Skeletal muscle tissue (tissue), 4 donors: ENCODE measurements around the gene GEN1. TPM values are rescaled to one million over a fixed set of nuclear protein-coding genes. Genes with fewer than 3 reads are reported as not detected.

ENCODE experiments used
- H3K27ac ChIP-seq: one replicate; pipeline ENCODE4 v1.7.0; 2013; ENCODE audit warnings: mild to moderate bottlenecking, low read depth, low read length, inconsistent platforms
- H3K27me3 ChIP-seq, 3 donors: one replicate each; pipeline ENCODE4 v1.7.0; 2013; ENCODE audit warnings: low read length in 3 of 3; ENCODE audit not compliant: control insufficient read depth in 3 of 3, insufficient read depth in 3 of 3
- H3K36me3 ChIP-seq, 3 donors: one replicate each; pipeline ENCODE4 v1.7.0; 2013; ENCODE audit warnings: low read length in 3 of 3; ENCODE audit not compliant: control insufficient read depth in 3 of 3, insufficient read depth in 3 of 3
- H3K4me1 ChIP-seq, 3 donors: one replicate each; pipeline ENCODE4 v1.7.0; 2013; ENCODE audit warnings: low read length in 3 of 3, mild to moderate bottlenecking in 3 of 3; ENCODE audit not compliant: control insufficient read depth in 3 of 3, insufficient read depth in 3 of 3
- H3K4me3 ChIP-seq, 3 donors: one replicate each; pipeline ENCODE4 v1.7.0; 2013; ENCODE audit warnings: low read length in 3 of 3
- H3K9ac ChIP-seq, 3 donors: one replicate each; pipeline ENCODE4 v1.7.0; 2013; ENCODE audit warnings: low read length in 3 of 3, mild to moderate bottlenecking in 3 of 3, moderate library complexity in 2 of 3, low read depth in 1 of 3
- H3K9me3 ChIP-seq, 3 donors: one replicate each; pipeline ENCODE4 v1.7.0; 2013; ENCODE audit warnings: low read length in 3 of 3; ENCODE audit not compliant: control insufficient read depth in 3 of 3
- total RNA-seq: library from RNA; depleted of rRNA; stranded (reverse); fragments of >200 nt; gene quantifications from one replicate; pipeline ENCODE4 v1.2.3, GENCODE V29; 2014
- donor health status: Osteomylitis.

The GEN1 gene
- 11.0 TPM for total RNA-seq

GRCh38 chr2:17753803-17754663 is at the start of gene GEN1, which contains the start of gene SMC6:
TSS of gene GEN1 (plus strand) at chr2:17754138. CDS start at chr2:17759944, 5,806 bp downstream.
TSS of gene SMC6 (minus strand) at chr2:17753810. CDS start at chr2:17745946, 7,864 bp downstream.
- Histone ChIP-seq H3K27me3 (no peaks in the 10 kb centered on the region), H3K27ac (peak within 1 kb of the TSS; percentile 94), H3K4me1 (peaks cover 8 to 22% (median 14%) of the 10 kb centered on the region in 3 donors), H3K9ac (peak within 1 kb of the TSS; percentile 88 to 97 (median 88)), H3K4me3 (peak within 1 kb of the TSS; percentile 83 to 93 (median 88)), H3K9me3 (no peaks in the 10 kb centered on the region), H3K36me3 (no peaks in the 10 kb centered on the region)

GRCh38 chr2:17706845-17707244 is 47.1 kb upstream of the GEN1 start:
- Histone ChIP-seq H3K36me3 (peaks cover 14 to 30% (median 28%) of the 10 kb centered on the region in 3 donors), H3K4me3 (no peak overlapping the region), H3K9ac (no peak overlapping the region), H3K27ac (no peak overlapping the region), H3K4me1 (peaks cover 0 to 3% (median 2%) of the 10 kb centered on the region in 3 donors), H3K27me3 (no peaks in the 10 kb centered on the region), H3K9me3 (no peaks in the 10 kb centered on the region)

- H3K27me3 ChIP-seq = no peaks in the 10 kb centered on the region
- H3K9ac ChIP-seq = no peak overlapping the region
- no peaks in the 10 kb centered on the region for H3K9me3 ChIP-seq
- H3K4me3 ChIP-seq = no peak overlapping the region
- H3K36me3 ChIP-seq = peaks cover 18 to 43% (median 32%) of the 10 kb centered on the region in 3 donors
- H3K4me1 ChIP-seq = peaks cover 0 to 3% (median 2%) of the 10 kb centered on the region in 3 donors
- H3K27ac ChIP-seq = no peak overlapping the region
Measured at GRCh38 chr2:17708501-17708900, 45.4 kb upstream of the GEN1 start.

- peaks cover 19 to 53% (median 43%) of the 10 kb centered on the region in 3 donors for H3K36me3 ChIP-seq
- peaks cover 0 to 3% (median 2%) of the 10 kb centered on the region in 3 donors for H3K4me1 ChIP-seq
- no peaks in the 10 kb centered on the region for H3K27me3 ChIP-seq
- no peak overlapping the region for H3K4me3 ChIP-seq
- H3K9me3 ChIP-seq = no peaks in the 10 kb centered on the region
- H3K9ac ChIP-seq = no peak overlapping the region
- no peak overlapping the region for H3K27ac ChIP-seq
Measured at GRCh38 chr2:17709897-17710296, 44.0 kb upstream of the GEN1 start.

GRCh38 chr2:17710547-17711248 is 43.2 kb upstream of the GEN1 start:
- Histone ChIP-seq H3K27me3 (no peaks in the 10 kb centered on the region), H3K9ac (no peak overlapping the region), H3K4me1 (peaks cover 0 to 3% (median 2%) of the 10 kb centered on the region in 3 donors), H3K4me3 (no peak overlapping the region), H3K9me3 (no peaks in the 10 kb centered on the region), H3K27ac (no peak overlapping the region), H3K36me3 (peaks cover 16 to 54% (median 43%) of the 10 kb centered on the region in 3 donors)

GRCh38 chr2:17713291-17713690 is 40.6 kb upstream of the GEN1 start:
- no peak overlapping the region for H3K4me3 ChIP-seq
- no peaks in the 10 kb centered on the region for H3K9me3 ChIP-seq
- H3K4me1 ChIP-seq = peaks cover 0 to 3% (median 2%) of the 10 kb centered on the region in 3 donors
- H3K27me3 ChIP-seq = no peaks in the 10 kb centered on the region
- no peak overlapping the region for H3K9ac ChIP-seq
- peaks cover 10 to 63% (median 46%) of the 10 kb centered on the region in 3 donors for H3K36me3 ChIP-seq
- H3K27ac ChIP-seq = no peak overlapping the region

GRCh38 chr2:17717666-17718065 is 36.3 kb upstream of the GEN1 start:
- Histone ChIP-seq H3K36me3 (peaks cover 20 to 69% (median 50%) of the 10 kb centered on the region in 3 donors), H3K27ac (no peak overlapping the region), H3K4me3 (no peak overlapping the region), H3K9ac (no peak overlapping the region), H3K9me3 (no peaks in the 10 kb centered on the region), H3K4me1 (no peaks in the 10 kb centered on the region), H3K27me3 (no peaks in the 10 kb centered on the region)

GRCh38 chr2:17718689-17719088 is 35.2 kb upstream of the GEN1 start:
- no peak overlapping the region for H3K27ac ChIP-seq
- H3K4me3 ChIP-seq = no peak overlapping the region
- no peak overlapping the region for H3K9ac ChIP-seq
- H3K9me3 ChIP-seq = no peaks in the 10 kb centered on the region
- no peaks in the 10 kb centered on the region for H3K27me3 ChIP-seq
- no peaks in the 10 kb centered on the region for H3K4me1 ChIP-seq
- H3K36me3 ChIP-seq = peaks cover 16 to 63% (median 44%) of the 10 kb centered on the region in 3 donors

- H3K36me3 ChIP-seq = peaks cover 16 to 59% (median 39%) of the 10 kb centered on the region in 3 donors
Measured at GRCh38 chr2:17719562-17720371, 34.2 kb upstream of the GEN1 start.

More at GRCh38 chr2:17719562-17720371, 34.2 kb upstream of the GEN1 start:
- Histone ChIP-seq H3K9me3 (no peaks in the 10 kb centered on the region), H3K9ac (no peak overlapping the region), H3K4me1 (no peaks in the 10 kb centered on the region), H3K27me3 (no peaks in the 10 kb centered on the region), H3K27ac (no peak overlapping the region), H3K4me3 (no peak overlapping the region)
